ENCODE data around the gene ATP1B1.

Gene ATP1B1

GRCh38 chr1:169106095-169106920 is at the start of gene ATP1B1:
Gene ATP1B1 (plus strand): TSS chr1:169106690. CDS start chr1:169106830, 140 bp downstream.
- DNase-seq: peak; percentile 77

GRCh38 chr1:169059421-169059820 is 47.1 kb upstream of the ATP1B1 start:
- DNase-seq: no peak

- peak; percentile 26 for DNase-seq
These were observed 46.3 kb upstream of the ATP1B1 start for GRCh38 chr1:169060043-169060722.

GRCh38 chr1:169060919-169061639 is 45.4 kb upstream of the ATP1B1 start:
- DNase-seq: no peak

- DNase-seq: no peak
These were observed 44.3 kb upstream of the ATP1B1 start for GRCh38 chr1:169062152-169062551.

- DNase-seq: no peak
These were observed 42.4 kb upstream of the ATP1B1 start for GRCh38 chr1:169064103-169064502.

- DNase-seq: no peak
These were observed 35.9 kb upstream of the ATP1B1 start for GRCh38 chr1:169070547-169070946.

- no peak for DNase-seq
These were observed 35.5 kb upstream of the ATP1B1 start for GRCh38 chr1:169070958-169071357.

GRCh38 chr1:169072945-169073725 is 33.4 kb upstream of the ATP1B1 start:
- DNase-seq: no peak

GRCh38 chr1:169078163-169078883 is 28.2 kb upstream of the ATP1B1 start:
- DNase-seq: no peak

- DNase-seq: peak; percentile 7
These were observed 24.9 kb upstream of the ATP1B1 start for GRCh38 chr1:169081503-169082123.

GRCh38 chr1:169085911-169086310 is 20.6 kb upstream of the ATP1B1 start:
- no peak for DNase-seq

GRCh38 chr1:169086603-169087455 is 19.7 kb upstream of the ATP1B1 start:
- DNase-seq: no peak

- no peak for DNase-seq
These were observed 18.6 kb upstream of the ATP1B1 start for GRCh38 chr1:169087876-169088275.

- no peak for DNase-seq
These were observed 16.7 kb upstream of the ATP1B1 start for GRCh38 chr1:169089776-169090175.

GRCh38 chr1:169090308-169090899 is 16.1 kb upstream of the ATP1B1 start:
- no peak for DNase-seq

GRCh38 chr1:169090900-169091311 is 15.6 kb upstream of the ATP1B1 start:
- no peak for DNase-seq

GRCh38 chr1:169091480-169091941 is 15.0 kb upstream of the ATP1B1 start:
- peak; percentile 28 for DNase-seq

GRCh38 chr1:169092399-169092798 is 14.1 kb upstream of the ATP1B1 start:
- DNase-seq: no peak
